Measurements from ENCODE around the gene DDAH2.

DNA sequence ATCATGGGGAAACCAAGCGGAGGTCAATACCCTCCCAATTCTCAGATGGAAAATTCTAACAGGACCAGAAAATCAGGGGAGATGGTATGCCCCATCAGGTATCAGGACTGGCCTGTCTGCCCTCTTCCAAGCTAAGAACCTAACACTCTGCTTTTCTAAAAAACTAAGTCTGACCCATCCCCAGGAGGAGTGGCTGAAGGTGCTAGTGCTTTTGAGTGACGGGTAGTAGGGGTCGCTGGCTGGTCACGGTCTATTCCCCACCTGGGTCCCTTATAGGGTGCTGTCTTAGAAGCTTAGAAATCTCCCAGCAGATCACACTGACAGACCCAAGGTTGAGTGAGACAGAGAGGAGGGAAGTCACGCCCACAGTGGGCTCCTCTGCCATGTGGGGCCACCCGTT, 35.6 kb downstream of the DDAH2 start:
- TF ChIP-seq CTCF (IDR thresholded peaks at IDR 0.05; ENCODE audit: insufficient read depth, low read depth, low read length) (no peak), EZH2 (IDR thresholded peaks at IDR 0.05; ENCODE audit: insufficient read depth, low read length) (no peak)
